Measurements from ENCODE around the gene GGA3.

DNA sequence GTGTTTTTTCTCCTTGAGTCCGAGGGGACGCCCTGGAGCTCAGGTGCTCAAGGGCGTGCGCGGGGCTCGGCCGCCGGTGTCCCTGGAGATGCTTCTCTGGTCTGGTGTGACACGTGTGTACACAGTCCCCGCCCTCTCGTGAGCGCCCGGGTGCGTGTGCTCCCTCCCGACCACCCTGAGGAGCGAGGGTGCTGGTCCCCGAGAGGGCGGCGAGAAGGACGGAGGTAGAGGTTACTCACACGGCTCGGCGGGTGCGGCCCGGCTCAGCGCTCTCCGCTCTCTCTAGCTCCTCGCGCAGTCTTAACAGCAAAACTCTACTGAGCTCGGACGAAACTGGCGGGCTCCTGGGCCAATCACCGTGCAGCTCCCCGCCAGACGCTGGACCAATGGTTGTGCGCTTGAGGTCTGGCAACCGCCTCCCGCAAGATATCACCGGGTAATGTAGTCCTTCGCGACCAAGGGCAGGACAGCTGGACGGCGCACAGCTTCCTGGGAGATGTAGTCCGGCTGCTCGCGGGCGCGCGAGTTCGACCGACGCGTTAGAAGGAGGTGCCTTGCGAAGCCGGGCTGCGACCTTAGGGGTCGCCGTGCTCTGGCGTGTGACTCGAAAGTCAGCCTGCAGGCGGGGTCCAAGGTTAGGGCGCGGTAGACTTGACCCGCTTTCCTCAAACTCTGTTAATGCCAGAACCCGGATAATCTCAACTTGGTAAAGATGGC lies 27.9 kb upstream of the GGA3 start, which contains the start of gene SLC25A19:
- TF ChIP-seq EP300 (conservative IDR thresholded peaks at IDR 0.05; ENCODE audit: poor library complexity, severe bottlenecking) (peak; percentile 52), POLR2AphosphoS5 (IDR thresholded peaks at IDR 0.05) (peak; percentile 52), EZH2 (IDR thresholded peaks at IDR 0.05; ENCODE audit: borderline replicate concordance, insufficient read depth, low read length, poor library complexity, severe bottlenecking) (no peak), SMC3 (conservative IDR thresholded peaks at IDR 0.05; ENCODE audit: poor library complexity) (peak; percentile 36), RAD21 (conservative IDR thresholded peaks at IDR 0.05) (peak; percentile 24)
- TF ChIP-seq, protein P1, sequence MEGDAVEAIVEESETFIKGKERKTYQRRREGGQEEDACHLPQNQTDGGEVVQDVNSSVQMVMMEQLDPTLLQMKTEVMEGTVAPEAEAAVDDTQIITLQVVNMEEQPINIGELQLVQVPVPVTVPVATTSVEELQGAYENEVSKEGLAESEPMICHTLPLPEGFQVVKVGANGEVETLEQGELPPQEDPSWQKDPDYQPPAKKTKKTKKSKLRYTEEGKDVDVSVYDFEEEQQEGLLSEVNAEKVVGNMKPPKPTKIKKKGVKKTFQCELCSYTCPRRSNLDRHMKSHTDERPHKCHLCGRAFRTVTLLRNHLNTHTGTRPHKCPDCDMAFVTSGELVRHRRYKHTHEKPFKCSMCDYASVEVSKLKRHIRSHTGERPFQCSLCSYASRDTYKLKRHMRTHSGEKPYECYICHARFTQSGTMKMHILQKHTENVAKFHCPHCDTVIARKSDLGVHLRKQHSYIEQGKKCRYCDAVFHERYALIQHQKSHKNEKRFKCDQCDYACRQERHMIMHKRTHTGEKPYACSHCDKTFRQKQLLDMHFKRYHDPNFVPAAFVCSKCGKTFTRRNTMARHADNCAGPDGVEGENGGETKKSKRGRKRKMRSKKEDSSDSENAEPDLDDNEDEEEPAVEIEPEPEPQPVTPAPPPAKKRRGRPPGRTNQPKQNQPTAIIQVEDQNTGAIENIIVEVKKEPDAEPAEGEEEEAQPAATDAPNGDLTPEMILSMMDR (IDR thresholded peaks at IDR 0.05; ENCODE audit: poor library complexity, severe bottlenecking) = peak; percentile 59
- TF ChIP-seq, protein P2, sequence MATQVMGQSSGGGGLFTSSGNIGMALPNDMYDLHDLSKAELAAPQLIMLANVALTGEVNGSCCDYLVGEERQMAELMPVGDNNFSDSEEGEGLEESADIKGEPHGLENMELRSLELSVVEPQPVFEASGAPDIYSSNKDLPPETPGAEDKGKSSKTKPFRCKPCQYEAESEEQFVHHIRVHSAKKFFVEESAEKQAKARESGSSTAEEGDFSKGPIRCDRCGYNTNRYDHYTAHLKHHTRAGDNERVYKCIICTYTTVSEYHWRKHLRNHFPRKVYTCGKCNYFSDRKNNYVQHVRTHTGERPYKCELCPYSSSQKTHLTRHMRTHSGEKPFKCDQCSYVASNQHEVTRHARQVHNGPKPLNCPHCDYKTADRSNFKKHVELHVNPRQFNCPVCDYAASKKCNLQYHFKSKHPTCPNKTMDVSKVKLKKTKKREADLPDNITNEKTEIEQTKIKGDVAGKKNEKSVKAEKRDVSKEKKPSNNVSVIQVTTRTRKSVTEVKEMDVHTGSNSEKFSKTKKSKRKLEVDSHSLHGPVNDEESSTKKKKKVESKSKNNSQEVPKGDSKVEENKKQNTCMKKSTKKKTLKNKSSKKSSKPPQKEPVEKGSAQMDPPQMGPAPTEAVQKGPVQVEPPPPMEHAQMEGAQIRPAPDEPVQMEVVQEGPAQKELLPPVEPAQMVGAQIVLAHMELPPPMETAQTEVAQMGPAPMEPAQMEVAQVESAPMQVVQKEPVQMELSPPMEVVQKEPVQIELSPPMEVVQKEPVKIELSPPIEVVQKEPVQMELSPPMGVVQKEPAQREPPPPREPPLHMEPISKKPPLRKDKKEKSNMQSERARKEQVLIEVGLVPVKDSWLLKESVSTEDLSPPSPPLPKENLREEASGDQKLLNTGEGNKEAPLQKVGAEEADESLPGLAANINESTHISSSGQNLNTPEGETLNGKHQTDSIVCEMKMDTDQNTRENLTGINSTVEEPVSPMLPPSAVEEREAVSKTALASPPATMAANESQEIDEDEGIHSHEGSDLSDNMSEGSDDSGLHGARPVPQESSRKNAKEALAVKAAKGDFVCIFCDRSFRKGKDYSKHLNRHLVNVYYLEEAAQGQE (IDR thresholded peaks at IDR 0.05; ENCODE audit: borderline replicate concordance) = no peak

All from neural cell (in vitro differentiated cells).